Lower leg skin (tissue), 3 donors: ENCODE measurements around the gene UPF3A.

ENCODE experiments used
- POLR2A ChIP-seq, 2 donors: fragments of 450-650 bp; IDR thresholded peaks; one replicate each; pipeline ENCODE4 v1.6.1; 2016 to 2017; ENCODE audit warnings: antibody characterized with exemption in 2 of 2, mild to moderate bottlenecking in 1 of 2, moderate library complexity in 1 of 2
- TF ChIP-seq, protein P1 (sequence below), 3 donors: fragments of 450-650 bp; IDR thresholded peaks; one replicate each; pipeline ENCODE4 v1.5.1; 2016; ENCODE audit warnings: antibody characterized with exemption in 3 of 3, mild to moderate bottlenecking in 3 of 3, moderate library complexity in 2 of 3

DNA sequence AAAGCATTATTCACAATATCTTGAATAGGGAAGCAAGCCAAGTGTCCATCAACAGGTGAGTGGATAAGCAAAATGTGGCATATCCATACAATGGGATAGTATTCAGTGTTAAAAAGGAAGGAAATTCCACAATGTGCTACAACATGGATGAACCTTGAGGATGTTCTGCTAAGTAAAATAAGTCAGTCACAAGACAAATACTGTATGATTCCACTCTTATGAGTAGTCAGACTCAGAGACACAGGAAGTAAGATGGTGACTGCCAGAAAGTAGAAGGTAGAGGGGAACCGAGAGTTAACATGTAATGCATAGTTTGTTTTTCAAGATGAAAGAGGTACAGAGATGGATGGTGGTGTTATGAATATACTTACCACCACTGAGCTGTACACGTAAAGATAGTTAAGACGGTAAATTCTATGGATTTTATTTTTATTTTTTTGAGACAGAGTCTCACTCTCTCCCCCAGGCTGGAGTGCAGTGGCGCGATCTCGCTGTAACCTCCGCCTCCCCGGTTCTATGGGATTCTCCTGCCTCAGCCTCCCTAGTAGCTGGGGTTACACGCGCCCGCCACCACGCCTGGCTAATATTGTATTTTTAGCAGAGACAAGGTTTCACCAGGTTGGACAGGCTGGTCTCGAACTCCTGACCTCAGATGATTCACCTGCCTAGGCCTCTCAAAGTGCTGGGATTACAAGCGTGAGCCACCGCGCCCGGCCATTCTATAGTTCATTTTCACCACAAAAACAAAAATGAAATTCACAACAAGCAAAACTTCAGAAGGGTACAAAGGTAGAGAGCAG, 31.9 kb downstream of the UPF3A start:
- TF ChIP-seq POLR2A (IDR thresholded peaks at IDR 0.05) = no peak
- TF ChIP-seq, protein P1, sequence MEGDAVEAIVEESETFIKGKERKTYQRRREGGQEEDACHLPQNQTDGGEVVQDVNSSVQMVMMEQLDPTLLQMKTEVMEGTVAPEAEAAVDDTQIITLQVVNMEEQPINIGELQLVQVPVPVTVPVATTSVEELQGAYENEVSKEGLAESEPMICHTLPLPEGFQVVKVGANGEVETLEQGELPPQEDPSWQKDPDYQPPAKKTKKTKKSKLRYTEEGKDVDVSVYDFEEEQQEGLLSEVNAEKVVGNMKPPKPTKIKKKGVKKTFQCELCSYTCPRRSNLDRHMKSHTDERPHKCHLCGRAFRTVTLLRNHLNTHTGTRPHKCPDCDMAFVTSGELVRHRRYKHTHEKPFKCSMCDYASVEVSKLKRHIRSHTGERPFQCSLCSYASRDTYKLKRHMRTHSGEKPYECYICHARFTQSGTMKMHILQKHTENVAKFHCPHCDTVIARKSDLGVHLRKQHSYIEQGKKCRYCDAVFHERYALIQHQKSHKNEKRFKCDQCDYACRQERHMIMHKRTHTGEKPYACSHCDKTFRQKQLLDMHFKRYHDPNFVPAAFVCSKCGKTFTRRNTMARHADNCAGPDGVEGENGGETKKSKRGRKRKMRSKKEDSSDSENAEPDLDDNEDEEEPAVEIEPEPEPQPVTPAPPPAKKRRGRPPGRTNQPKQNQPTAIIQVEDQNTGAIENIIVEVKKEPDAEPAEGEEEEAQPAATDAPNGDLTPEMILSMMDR (IDR thresholded peaks at IDR 0.05) = no peak
